ENCODE measurements around the gene MORC3. TPM values are rescaled to one million over a fixed set of nuclear protein-coding genes. Genes with fewer than 3 reads are reported as not detected.

The MORC3 gene
- total and polyA plus RNA-seq, 9 of the 15 experiments (the other 6 are each of a cell fraction or from before 2014, with no cell fraction given): 12.7 to 53.7 (median 36.0) TPM

- TF ChIP-seq AFF1 (IDR thresholded peaks at IDR 0.05; ENCODE audit: low read depth in 1 of 2, partially characterized antibody in 2 of 2) (no peak), PURB (CRISPR knock-in tag; IDR thresholded peaks at IDR 0.05; ENCODE audit: low read depth) (no peak), CEBPG (CRISPR knock-in tag; IDR thresholded peaks at IDR 0.05) (no peak), CEBPG (tag; conservative IDR thresholded peaks at IDR 0.05 in 1 of 2, IDR thresholded peaks at IDR 0.05 in 1 of 2) (0 out of 4 replicates have a peak, but pooled peaks of 1 of the 2 experiments have one; percentile 14)
These were observed 5.5 kb downstream of the MORC3 start (continued) for GRCh38 chr21:36325373-36326010.

GRCh38 chr21:36330904-36331303 is 10.9 kb downstream of the MORC3 start:
- Histone ChIP-seq H3K9me3 (replicated peaks; ENCODE audit: control insufficient read depth, insufficient read depth, low read depth, low read length) (no peaks in the 10 kb centered on the region), H4K20me1 (replicated peaks; ENCODE audit: control insufficient read depth, insufficient read depth, low read length) (peaks cover 35% of the 10 kb centered on the region), H3K9me1 (ENCODE audit: control insufficient read depth, insufficient read depth, low read length) (no peaks in the 10 kb centered on the region), H3K27ac (ENCODE audit: extremely low read depth, low read depth, low read length) (no peak overlapping the region), H3K27me3 (ENCODE audit: control insufficient read depth in 2 of 2, insufficient read depth in 2 of 2, low read length in 2 of 2) (no peaks in the 10 kb centered on the region), H3K79me2 (ENCODE audit: control insufficient read depth, insufficient read depth, low read length) (peaks cover 92% of the 10 kb centered on the region), H3K36me3 (ENCODE audit: control insufficient read depth, insufficient read depth, low read length) (peaks cover 58% of the 10 kb centered on the region; the same call in 2 of the 3 replicates), H3K4me3 (no peak overlapping the region), H2AFZ (ENCODE audit: low read depth, low read length) (no peak overlapping the region), H3K9ac (ENCODE audit: insufficient read depth in 1 of 2, low read depth in 2 of 2, low read length in 2 of 2) (no peak overlapping the region), H3K4me2 (ENCODE audit: insufficient read depth, low read length) (no peak overlapping the region), H3K4me1 (replicated peaks in 1 of 2; ENCODE audit: control insufficient read depth in 2 of 2, insufficient read depth in 2 of 2, low read length in 2 of 2) (peaks cover 7 to 12% of the 10 kb centered on the region in 2 experiments)
- 43% methylated on average over 2 of the region's 2 CpGs for WGBS (ENCODE audit: insufficient coverage, low coverage, missing lambda C conversion rate)
- ATAC-seq (peak; percentile 93), FAIRE-seq (peak; percentile 84), DNase-seq (ENCODE audit: extremely low read depth in 1 of 4, low spot score in 3 of 4) (peak; percentile 49 to 71 (median 57))
- no TSS peak for BruUV-seq (replicated peaks)
- ChIA-PET POLR2A (interaction anchor here (0.6 to 1.7 kb wide), 2 partner anchors 10 to 11 kb away, joined by 3 read pairs; partner anchors contain the start of gene MORC3), CTCF (ENCODE audit: low intra/inter-chr PET ratio) (interaction anchor here (1.6 kb wide), 1 partner anchor 189 kb away, joined by 11 read pairs; no protein-coding TSS in a partner anchor)
- intact Hi-C loops (cut with micrococcal nuclease): loop anchor here (1.0 to 5.0 kb wide), 3 partner anchors 49 to 190 kb away; no protein-coding TSS in a partner anchor
- in situ Hi-C loops (cut with MboI): loop anchor here (5.0 kb wide), 1 partner anchor 184 kb away; no protein-coding TSS in a partner anchor
- TF ChIP-seq TCF7 (IDR thresholded peaks at IDR 0.05; ENCODE audit: borderline replicate concordance) (no peak), JUNB (CRISPR knock-in tag; conservative IDR thresholded peaks at IDR 0.05) (no peak), ELF1 (tag; IDR thresholded peaks at IDR 0.05) (no peak), ZNF165 (CRISPR knock-in tag; IDR thresholded peaks at IDR 0.05; ENCODE audit: borderline replicate concordance) (no peak)
- TF ChIP-seq, protein P1, sequence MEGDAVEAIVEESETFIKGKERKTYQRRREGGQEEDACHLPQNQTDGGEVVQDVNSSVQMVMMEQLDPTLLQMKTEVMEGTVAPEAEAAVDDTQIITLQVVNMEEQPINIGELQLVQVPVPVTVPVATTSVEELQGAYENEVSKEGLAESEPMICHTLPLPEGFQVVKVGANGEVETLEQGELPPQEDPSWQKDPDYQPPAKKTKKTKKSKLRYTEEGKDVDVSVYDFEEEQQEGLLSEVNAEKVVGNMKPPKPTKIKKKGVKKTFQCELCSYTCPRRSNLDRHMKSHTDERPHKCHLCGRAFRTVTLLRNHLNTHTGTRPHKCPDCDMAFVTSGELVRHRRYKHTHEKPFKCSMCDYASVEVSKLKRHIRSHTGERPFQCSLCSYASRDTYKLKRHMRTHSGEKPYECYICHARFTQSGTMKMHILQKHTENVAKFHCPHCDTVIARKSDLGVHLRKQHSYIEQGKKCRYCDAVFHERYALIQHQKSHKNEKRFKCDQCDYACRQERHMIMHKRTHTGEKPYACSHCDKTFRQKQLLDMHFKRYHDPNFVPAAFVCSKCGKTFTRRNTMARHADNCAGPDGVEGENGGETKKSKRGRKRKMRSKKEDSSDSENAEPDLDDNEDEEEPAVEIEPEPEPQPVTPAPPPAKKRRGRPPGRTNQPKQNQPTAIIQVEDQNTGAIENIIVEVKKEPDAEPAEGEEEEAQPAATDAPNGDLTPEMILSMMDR (IDR thresholded peaks at IDR 0.05 in 2 of 3, conservative IDR thresholded peaks at IDR 0.05 in 1 of 3; ENCODE audit: insufficient read depth in 2 of 3, low read depth in 1 of 3, low read length in 3 of 3): peak; percentile 72 to 88 (median 76)
- TF ChIP-seq, protein P2, sequence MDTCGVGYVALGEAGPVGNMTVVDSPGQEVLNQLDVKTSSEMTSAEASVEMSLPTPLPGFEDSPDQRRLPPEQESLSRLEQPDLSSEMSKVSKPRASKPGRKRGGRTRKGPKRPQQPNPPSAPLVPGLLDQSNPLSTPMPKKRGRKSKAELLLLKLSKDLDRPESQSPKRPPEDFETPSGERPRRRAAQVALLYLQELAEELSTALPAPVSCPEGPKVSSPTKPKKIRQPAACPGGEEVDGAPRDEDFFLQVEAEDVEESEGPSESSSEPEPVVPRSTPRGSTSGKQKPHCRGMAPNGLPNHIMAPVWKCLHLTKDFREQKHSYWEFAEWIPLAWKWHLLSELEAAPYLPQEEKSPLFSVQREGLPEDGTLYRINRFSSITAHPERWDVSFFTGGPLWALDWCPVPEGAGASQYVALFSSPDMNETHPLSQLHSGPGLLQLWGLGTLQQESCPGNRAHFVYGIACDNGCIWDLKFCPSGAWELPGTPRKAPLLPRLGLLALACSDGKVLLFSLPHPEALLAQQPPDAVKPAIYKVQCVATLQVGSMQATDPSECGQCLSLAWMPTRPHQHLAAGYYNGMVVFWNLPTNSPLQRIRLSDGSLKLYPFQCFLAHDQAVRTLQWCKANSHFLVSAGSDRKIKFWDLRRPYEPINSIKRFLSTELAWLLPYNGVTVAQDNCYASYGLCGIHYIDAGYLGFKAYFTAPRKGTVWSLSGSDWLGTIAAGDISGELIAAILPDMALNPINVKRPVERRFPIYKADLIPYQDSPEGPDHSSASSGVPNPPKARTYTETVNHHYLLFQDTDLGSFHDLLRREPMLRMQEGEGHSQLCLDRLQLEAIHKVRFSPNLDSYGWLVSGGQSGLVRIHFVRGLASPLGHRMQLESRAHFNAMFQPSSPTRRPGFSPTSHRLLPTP (IDR thresholded peaks at IDR 0.05; ENCODE audit: borderline replicate concordance, extremely low read depth, insufficient read length): no peak
